Smooth muscle cell (in vitro differentiated cells): ENCODE results near the gene RENBP. TPM values are rescaled to one million over a fixed set of nuclear protein-coding genes. Genes with fewer than 3 reads are reported as not detected.

Experiments
- DNase-seq: peaks from one replicate; lab custom pipeline; 2025; ENCODE audit not compliant: unreplicated experiment; lab: John Stamatoyannopoulos, UW
- H2AFZ ChIP-seq: fragments of 200-600 bp; sonication (generic); 2 replicates; pipeline ENCODE4 v1.6.0; 2016; ENCODE audit warnings: antibody characterized with exemption, low read depth, mild to moderate bottlenecking
- H3F3A ChIP-seq: fragments of 200-600 bp; sonication (generic); 2 replicates; pipeline ENCODE4 v1.6.0; 2017; ENCODE audit warnings: antibody characterized with exemption, low read depth
- H3K27ac ChIP-seq: fragments of 200-600 bp; sonication (generic); 2 replicates; pipeline ENCODE4 v1.5.1; 2016; ENCODE audit warnings: low read depth, mild to moderate bottlenecking
- H3K27me3 ChIP-seq: fragments of 200-600 bp; sonication (generic); 2 replicates; pipeline ENCODE4 v1.6.1; 2016; ENCODE audit warnings: low read depth, mild to moderate bottlenecking
- H3K36me3 ChIP-seq: fragments of 200-600 bp; sonication (generic); 2 replicates; pipeline ENCODE4 v1.5.1; 2016; ENCODE audit warnings: low read depth
- H3K4me1 ChIP-seq: fragments of 200-600 bp; sonication (generic); 2 replicates; pipeline ENCODE4 v1.5.1; 2016; ENCODE audit warnings: low read depth
- H3K4me2 ChIP-seq: fragments of 200-600 bp; sonication (generic); 2 replicates; pipeline ENCODE4 v1.6.0; 2016; ENCODE audit warnings: mild to moderate bottlenecking
- H3K4me3 ChIP-seq: fragments of 200-600 bp; sonication (generic); 2 replicates; pipeline ENCODE4 v1.5.1; 2016; ENCODE audit warnings: mild to moderate bottlenecking
- H3K79me2 ChIP-seq: fragments of 200-600 bp; sonication (generic); 2 replicates; pipeline ENCODE4 v1.6.0; 2016; ENCODE audit warnings: low read depth, mild to moderate bottlenecking
- H3K9ac ChIP-seq: fragments of 200-600 bp; sonication (generic); 2 replicates; pipeline ENCODE4 v1.6.0; 2016; ENCODE audit warnings: low read depth
- H3K9me3 ChIP-seq: fragments of 200-600 bp; sonication (generic); replicated peaks from 2 replicates; pipeline ENCODE4 v1.5.1; 2016; ENCODE audit warnings: low read depth
- H4K20me1 ChIP-seq: fragments of 200-600 bp; sonication (generic); 2 replicates; pipeline ENCODE4 v1.6.0; 2016; ENCODE audit warnings: low read depth
- CTCF ChIP-seq: fragments of 200-600 bp; sonication (generic); IDR thresholded peaks from 2 replicates; pipeline ENCODE4 v1.5.1; 2017; ENCODE audit warnings: borderline replicate concordance, mild to moderate bottlenecking, antibody characterized with exemption; ENCODE audit not compliant: insufficient read depth, poor library complexity, severe bottlenecking
- whole genome bisulfite sequencing: methylation state at CpG from one replicate; pipeline ENCODE4 v1.1.7; 2016; ENCODE audit warnings: low lambda C conversion rate; 5-methylcytosine and 5-hydroxymethylcytosine counted together
- polyA plus RNA-seq: library from polyadenylated mRNA; unstranded; fragments of >200 nt; fragmentation: Nextera tagmentation; extraction: Ambion mirVana; gene quantifications from 2 replicates; pipeline ENCODE4 v1.2.1, GENCODE V29; 2016
- total RNA-seq: library from RNA; depleted of rRNA; stranded (reverse); fragments of >200 nt; gene quantifications from 2 replicates; pipeline ENCODE4 v1.2.3, GENCODE V29; 2014

The RENBP gene
- total and polyA plus RNA-seq, 2 experiments from 2014 or later, result 0.11 TPM; not detected in 1

DNA sequence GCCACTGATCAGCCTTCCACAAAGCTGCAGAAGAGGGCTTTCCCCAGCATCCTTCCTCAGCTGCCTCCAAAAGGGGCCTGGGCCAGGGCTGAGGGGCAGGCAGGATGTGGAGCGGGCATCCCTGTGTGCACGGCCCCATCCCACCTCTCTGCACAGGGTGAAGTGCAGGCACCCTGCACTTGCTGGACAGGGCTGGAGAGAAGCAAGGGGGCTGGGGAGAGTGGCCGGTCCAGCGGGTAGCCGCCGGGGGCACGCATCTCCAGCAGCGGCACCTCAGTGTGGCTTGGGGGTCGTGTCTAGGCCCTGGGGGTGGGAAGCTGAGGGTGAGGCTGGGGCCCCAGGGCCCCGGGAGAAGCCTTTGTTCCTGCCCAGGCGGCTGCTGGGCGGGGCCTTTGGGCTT, 37.0 kb downstream of the RENBP start:
- no peaks in the 10 kb centered on the region for H3K9me3 ChIP-seq
- no peak overlapping the region for H3K4me2 ChIP-seq
- no peak for DNase-seq
- H2AFZ ChIP-seq, result no peak overlapping the region
- no peaks in the 10 kb centered on the region for H3K36me3 ChIP-seq
- no peak overlapping the region for H3K27ac ChIP-seq
- H3K4me3 ChIP-seq, result no peak overlapping the region
- H3K9ac ChIP-seq, result no peak overlapping the region
- H3K4me1 ChIP-seq, result no peaks in the 10 kb centered on the region
- H3K79me2 ChIP-seq, result no peaks in the 10 kb centered on the region
- H3F3A ChIP-seq, result no peaks in the 10 kb centered on the region
- 88% methylated on average over 5 of the region's 12 CpGs for WGBS
- no peaks in the 10 kb centered on the region for H4K20me1 ChIP-seq
- TF ChIP-seq CTCF, result no peak
- no peaks in the 10 kb centered on the region for H3K27me3 ChIP-seq

DNA sequence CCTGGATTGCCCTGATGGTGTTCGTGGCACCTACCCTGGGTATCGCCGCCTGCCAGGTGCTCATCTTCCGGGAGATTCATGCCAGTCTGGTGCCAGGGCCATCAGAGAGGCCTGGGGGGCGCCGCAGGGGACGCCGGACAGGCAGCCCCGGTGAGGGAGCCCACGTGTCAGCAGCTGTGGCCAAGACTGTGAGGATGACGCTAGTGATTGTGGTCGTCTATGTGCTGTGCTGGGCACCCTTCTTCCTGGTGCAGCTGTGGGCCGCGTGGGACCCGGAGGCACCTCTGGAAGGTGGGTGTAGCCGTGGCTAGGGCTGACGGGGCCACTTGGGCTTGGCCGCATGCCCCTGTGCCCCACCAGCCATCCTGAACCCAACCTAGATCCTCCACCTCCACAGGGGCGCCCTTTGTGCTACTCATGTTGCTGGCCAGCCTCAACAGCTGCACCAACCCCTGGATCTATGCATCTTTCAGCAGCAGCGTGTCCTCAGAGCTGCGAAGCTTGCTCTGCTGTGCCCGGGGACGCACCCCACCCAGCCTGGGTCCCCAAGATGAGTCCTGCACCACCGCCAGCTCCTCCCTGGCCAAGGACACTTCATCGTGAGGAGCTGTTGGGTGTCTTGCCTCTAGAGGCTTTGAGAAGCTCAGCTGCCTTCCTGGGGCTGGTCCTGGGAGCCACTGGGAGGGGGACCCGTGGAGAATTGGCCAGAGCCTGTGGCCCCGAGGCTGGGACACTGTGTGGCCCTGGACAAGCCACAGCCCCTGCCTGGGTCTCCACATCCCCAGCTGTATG, 38.1 kb downstream of the RENBP start:
- WGBS, result 89% methylated on average over 27 of the region's 27 CpGs
- no peak overlapping the region for H3K4me2 ChIP-seq
- no peak for TF ChIP-seq CTCF

GRCh38 chrX:153905481-153906095, 38.9 kb downstream of the RENBP start:
- Histone ChIP-seq H2AFZ (no peak overlapping the region), H3K27me3 (no peaks in the 10 kb centered on the region), H3K36me3 (no peaks in the 10 kb centered on the region), H4K20me1 (no peaks in the 10 kb centered on the region), H3K79me2 (no peaks in the 10 kb centered on the region), H3K9ac (no peak overlapping the region), H3K4me2 (no peak overlapping the region), H3K4me3 (no peak overlapping the region), H3K27ac (no peak overlapping the region), H3K9me3 (no peaks in the 10 kb centered on the region), H3K4me1 (no peaks in the 10 kb centered on the region), H3F3A (no peaks in the 10 kb centered on the region)
- no peak for DNase-seq
- TF ChIP-seq CTCF, result no peak
- WGBS, result 92% methylated on average over 31 of the region's 32 CpGs

More for the DNA sequence above, 38.1 kb downstream of the RENBP start:
- Histone ChIP-seq H3K79me2 (no peaks in the 10 kb centered on the region), H4K20me1 (no peaks in the 10 kb centered on the region), H3K9me3 (no peaks in the 10 kb centered on the region), H3F3A (no peaks in the 10 kb centered on the region), H2AFZ (no peak overlapping the region), H3K36me3 (no peaks in the 10 kb centered on the region), H3K27me3 (no peaks in the 10 kb centered on the region), H3K27ac (no peak overlapping the region), H3K4me3 (no peak overlapping the region), H3K4me1 (no peaks in the 10 kb centered on the region), H3K9ac (no peak overlapping the region)
- DNase-seq, result no peak
